HG02610 (cell line): ENCODE measurements around the gene SYT12.

Experiments
- ATAC-seq: cut with Tn5 transposase; IDR thresholded peaks from one replicate; pipeline ENCODE4 v1.9.1; 2021; ENCODE audit warnings: mild to moderate bottlenecking, moderate library complexity; ENCODE audit not compliant: unreplicated experiment

Gene SYT12

GRCh38 chr11:67027483-67027930 lies 4.6 kb downstream of the SYT12 start:
- ATAC-seq, result no peak

GRCh38 chr11:67027943-67028542 lies 5.1 kb downstream of the SYT12 start:
- ATAC-seq, result no peak

GRCh38 chr11:67029146-67029545 lies 6.2 kb downstream of the SYT12 start:
- no peak for ATAC-seq

GRCh38 chr11:67030976-67031375 lies 8.0 kb downstream of the SYT12 start:
- ATAC-seq, result no peak

- ATAC-seq, result no peak
Measured at GRCh38 chr11:67031791-67032561, 9.0 kb downstream of the SYT12 start.

- no peak for ATAC-seq
Measured at GRCh38 chr11:67032830-67033551, 10.1 kb downstream of the SYT12 start.

- no peak for ATAC-seq
Measured at GRCh38 chr11:67033661-67034166, 10.8 kb downstream of the SYT12 start.

- ATAC-seq, result no peak
Measured at GRCh38 chr11:67034350-67034749, 11.4 kb downstream of the SYT12 start.

GRCh38 chr11:67040147-67040546 lies 17.2 kb downstream of the SYT12 start:
- ATAC-seq, result no peak

GRCh38 chr11:67041602-67042001 lies 18.7 kb downstream of the SYT12 start:
- ATAC-seq, result no peak

- ATAC-seq, result no peak
Measured at GRCh38 chr11:67043572-67044349, 20.8 kb downstream of the SYT12 start.

GRCh38 chr11:67044496-67044895 lies 21.6 kb downstream of the SYT12 start:
- ATAC-seq, result no peak

- ATAC-seq, result no peak
Measured at GRCh38 chr11:67045314-67045713, 22.4 kb downstream of the SYT12 start.

- no peak for ATAC-seq
Measured at GRCh38 chr11:67048515-67049130, 25.7 kb downstream of the SYT12 start.

- no peak for ATAC-seq
Measured at GRCh38 chr11:67050139-67050538, 27.2 kb downstream of the SYT12 start.

GRCh38 chr11:67051180-67051893 lies 28.4 kb downstream of the SYT12 start:
- no peak for ATAC-seq

GRCh38 chr11:67051945-67052488 lies 29.1 kb downstream of the SYT12 start:
- ATAC-seq, result no peak

GRCh38 chr11:67052891-67053290 lies 30.0 kb downstream of the SYT12 start:
- ATAC-seq, result no peak

GRCh38 chr11:67053896-67054329 lies 31.0 kb downstream of the SYT12 start:
- ATAC-seq, result no peak
